8988T (cell line): ENCODE results near the gene LZIC.
"Not testable (repeated sequence)": the region's sequence is repeated elsewhere in the genome, so short reads cannot be mapped to it uniquely, and the experiment has no call there.

ENCODE experiments used
- DNase-seq: peaks from one replicate; pipeline ENCODE4 v3.0.0; 2011

LZIC gene

GRCh38 chr1:9942939-9943788 lies at the start of gene LZIC, which contains the start of gene NMNAT1:
TSS of gene LZIC (minus strand) at chr1:9943391. CDS start at chr1:9936619, 6,772 bp downstream.
TSS of gene NMNAT1 (plus strand) at chr1:9943475. CDS start at chr1:9972074, 28,599 bp downstream.
- peak; percentile 64 for DNase-seq

- no peak for DNase-seq
Observed at GRCh38 chr1:9992910-9993309, 49.7 kb upstream of the LZIC start.

- no peak for DNase-seq
Observed at GRCh38 chr1:9990944-9991343, 47.8 kb upstream of the LZIC start.

GRCh38 chr1:9989773-9990172 lies 46.6 kb upstream of the LZIC start:
- no peak for DNase-seq

DNA sequence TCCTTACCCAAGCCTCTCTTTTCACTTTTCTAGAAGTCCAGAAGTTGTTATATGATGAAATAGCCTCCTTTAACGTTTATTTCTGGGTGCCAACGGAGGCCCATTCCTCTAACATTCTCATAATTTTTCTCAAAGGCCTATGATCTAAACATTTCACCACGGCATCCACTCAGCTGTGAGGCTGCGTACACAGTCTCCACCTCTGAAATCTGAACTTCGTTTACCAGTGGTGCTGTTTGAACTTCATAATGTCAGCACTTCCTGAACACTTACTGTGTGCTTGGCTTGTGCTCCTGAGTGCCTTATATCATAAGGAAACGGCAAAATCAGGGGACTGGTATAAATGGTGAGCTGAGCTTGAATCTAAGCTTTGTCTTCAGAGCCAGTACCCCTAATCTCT lies 41.8 kb upstream of the LZIC start:
- no peak for DNase-seq

DNA sequence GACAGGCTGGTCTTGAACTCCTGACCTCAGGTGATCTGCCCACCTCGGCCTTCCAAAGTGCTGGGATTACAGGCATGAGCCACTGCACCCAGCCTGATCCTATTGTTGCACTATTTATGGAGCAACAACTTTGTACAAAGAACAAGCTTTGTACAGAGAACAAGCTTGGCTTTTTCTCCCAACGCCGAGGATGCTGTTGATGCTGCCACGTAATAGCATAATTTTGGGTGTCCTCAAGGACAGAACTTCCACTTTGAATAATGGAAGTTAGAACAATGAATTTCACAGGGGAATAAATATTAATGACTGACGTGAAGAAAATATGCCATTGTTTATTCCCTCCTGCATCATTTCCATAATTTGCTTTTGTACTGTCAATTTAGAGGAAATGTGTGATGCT lies 41.1 kb upstream of the LZIC start:
- no peak for DNase-seq

DNA sequence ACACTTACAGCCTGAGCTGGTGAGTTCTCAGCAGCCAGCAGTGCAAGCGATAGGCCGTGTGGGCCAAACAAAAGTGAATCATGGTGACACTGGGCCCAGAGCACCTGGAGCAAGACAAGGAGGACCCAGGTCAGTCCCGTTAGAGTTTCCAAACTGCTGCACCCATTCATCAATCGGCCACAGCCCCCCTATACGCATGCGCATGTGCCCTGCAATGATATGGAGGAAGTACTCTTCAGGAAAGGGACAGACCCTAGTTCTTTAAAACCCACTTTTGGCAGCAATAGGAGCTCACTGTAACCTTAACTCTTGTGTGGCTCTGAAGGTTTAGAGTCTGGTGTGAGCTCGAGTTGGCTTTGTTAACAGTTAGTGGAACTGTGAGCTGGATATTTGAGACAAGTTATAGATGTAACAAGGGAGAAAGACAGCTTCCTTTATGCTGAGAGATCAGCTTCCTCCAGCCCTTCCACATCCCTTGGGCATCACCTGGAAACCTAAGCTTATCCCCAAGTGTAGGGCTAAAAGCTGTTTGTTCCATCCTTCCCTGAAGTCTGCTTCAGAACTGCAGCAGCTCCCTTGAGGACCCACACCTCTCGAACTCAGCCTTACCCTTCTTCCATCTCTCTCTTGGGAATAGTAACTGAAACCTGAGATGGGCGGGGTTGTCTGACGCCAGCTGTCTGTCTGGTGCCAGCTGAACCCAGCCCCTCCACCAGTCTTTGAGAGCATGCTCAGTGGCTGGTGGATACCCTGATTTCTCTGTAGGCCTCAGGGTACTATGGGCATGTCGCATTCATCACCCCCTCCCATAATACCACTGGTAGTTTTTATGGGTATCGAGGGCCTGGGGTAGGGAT lies 17.7 kb upstream of the LZIC start:
- DNase-seq: no peak

DNA sequence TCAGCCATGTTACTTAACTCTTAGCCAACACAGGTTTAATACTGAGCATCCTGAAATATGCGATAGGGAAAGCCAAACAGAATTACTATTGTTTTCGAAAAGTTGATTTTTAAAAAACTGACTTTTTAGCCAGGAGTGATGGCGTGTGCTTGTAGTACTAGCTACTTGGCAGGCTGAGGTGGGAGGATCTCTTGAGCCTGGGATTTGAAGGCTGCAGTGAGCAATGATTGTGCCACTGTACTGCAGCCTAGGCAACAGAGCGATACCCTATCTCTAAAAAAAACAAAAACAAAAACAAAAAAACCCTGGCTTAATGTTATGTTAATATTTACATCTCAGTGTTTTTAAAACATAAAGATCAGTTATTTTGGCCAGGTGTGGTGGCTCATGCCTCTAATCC lies 16.8 kb upstream of the LZIC start:
- DNase-seq: no peak

DNA sequence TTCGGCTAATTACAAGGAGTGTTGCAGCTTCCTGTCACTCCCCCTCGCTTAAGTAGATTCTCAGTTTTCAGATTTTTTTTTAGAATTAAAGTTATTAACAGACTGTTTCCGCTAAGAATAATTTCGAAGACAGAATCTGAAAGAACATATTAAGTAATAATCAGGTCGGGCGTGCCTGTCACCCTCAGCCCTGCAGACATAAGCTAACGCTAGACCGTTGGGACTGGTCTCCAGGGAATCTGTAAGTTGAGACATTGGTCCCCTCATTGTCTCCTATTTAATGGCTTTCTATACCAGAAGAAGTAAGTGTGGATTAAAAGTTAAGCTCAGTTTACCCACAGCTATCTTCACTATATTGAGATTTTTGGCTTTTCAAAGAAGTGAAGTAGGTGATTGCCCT lies 14.5 kb upstream of the LZIC start:
- DNase-seq: no peak

DNA sequence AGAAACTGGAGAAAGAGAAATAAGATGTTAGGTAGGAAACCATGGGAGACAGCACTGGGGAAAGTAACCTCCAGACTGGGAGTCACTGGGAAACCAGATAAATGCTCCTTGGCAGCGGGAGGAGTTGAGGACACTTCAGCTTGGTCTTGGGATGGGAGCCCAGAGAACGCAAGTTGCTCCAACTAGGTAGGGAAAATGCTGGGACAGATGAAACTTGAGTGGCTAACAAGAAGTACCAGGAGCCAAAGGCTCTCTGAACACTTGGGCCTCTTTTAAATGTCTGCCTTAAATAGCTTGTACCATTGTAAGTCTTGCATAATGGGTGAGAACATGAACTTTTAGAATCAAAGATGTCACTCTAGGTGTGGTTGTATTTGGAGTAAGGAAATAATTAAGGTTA lies 3.1 kb upstream of the LZIC start:
- DNase-seq: no peak

- DNase-seq: no peak
Observed at GRCh38 chr1:9942399-9942938, 722 bp downstream of the LZIC start.

GRCh38 chr1:9929431-9930385 lies 13.5 kb downstream of the LZIC start:
- no peak for DNase-seq

- DNase-seq: no peak
Observed at GRCh38 chr1:9927259-9927658, 15.9 kb downstream of the LZIC start.

DNA sequence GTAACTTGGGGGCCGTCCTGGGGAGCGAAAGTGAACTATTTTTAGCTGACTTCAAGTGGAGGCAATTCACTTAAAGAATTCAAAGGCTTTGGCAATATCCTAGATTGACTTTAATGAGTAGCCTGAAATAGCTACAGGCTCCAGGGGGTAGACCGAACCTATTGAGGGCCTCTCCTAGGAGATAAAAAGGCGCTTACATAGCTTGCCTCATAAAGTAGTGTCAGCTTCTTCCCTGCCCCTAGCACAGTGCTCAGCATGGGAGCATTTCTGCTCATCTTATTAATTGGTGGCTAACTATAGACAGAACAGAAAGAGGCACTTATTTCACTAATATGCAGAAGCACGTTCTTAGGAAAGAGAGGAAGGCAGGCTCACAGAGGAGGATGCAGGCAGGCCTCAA lies 20.8 kb downstream of the LZIC start:
- no peak for DNase-seq

GRCh38 chr1:9920606-9921005 lies 22.6 kb downstream of the LZIC start:
- no peak for DNase-seq

DNA sequence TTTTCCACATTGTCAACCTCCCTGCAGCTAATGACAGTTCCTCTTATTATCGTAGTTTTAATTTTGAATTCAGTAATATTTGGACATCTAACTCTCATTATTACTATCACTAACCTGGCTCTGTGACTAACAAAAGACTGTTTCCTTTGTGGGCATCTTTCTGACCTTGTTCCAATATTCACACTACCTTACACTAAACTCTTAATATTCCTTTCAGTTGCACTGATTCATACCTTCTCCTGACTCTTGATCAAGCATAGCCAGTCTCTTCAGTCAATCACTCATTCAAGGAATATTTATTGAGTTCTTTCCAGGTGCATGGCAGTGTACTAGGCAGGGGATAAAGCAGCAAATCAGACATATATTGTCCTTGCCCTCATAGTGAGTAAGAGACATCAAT lies 25.3 kb downstream of the LZIC start:
- DNase-seq: no peak

DNA sequence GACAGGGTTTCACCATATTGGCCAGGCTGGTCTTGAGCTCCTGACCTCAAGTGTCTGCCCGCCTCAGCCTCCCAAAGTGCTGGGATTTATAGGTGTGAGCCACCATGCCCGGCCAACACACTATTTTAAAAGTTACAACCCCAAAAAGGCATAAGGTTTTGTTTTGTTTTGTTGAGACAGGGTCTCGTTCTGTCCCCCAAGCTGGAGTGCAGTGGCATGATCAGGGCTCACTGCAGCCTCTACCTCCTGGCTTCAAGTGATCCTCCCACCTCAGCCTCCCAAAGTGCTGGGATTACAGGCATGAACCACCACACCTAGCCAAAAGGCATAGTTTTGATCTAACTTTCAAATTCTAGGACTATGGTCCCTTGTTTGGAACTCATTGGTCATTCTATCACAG lies 25.7 kb downstream of the LZIC start:
- DNase-seq: not testable (repeated sequence)

DNA sequence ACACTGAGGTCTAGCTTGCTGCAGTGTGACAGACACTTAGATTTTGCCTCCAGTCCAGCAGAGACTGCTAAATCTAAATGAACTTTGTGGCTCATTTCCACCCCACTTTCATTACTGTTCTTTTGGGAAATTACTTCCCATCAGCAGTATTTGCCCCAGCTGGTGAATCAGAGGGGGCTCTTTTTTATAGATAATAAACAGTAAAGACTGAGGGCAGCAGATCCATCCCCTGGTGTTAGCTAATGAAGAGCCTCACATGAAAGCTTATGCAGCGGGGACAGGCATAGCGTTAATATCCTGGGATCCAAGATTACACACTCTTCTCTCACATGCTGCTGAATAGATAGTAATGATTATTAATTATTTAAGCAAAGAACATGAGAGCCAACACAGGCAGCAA lies 26.7 kb downstream of the LZIC start:
- DNase-seq: no peak

GRCh38 chr1:9914610-9914937 lies 28.6 kb downstream of the LZIC start:
- DNase-seq: no peak

- no peak for DNase-seq
Observed at GRCh38 chr1:9912264-9912936, 30.8 kb downstream of the LZIC start.

DNA sequence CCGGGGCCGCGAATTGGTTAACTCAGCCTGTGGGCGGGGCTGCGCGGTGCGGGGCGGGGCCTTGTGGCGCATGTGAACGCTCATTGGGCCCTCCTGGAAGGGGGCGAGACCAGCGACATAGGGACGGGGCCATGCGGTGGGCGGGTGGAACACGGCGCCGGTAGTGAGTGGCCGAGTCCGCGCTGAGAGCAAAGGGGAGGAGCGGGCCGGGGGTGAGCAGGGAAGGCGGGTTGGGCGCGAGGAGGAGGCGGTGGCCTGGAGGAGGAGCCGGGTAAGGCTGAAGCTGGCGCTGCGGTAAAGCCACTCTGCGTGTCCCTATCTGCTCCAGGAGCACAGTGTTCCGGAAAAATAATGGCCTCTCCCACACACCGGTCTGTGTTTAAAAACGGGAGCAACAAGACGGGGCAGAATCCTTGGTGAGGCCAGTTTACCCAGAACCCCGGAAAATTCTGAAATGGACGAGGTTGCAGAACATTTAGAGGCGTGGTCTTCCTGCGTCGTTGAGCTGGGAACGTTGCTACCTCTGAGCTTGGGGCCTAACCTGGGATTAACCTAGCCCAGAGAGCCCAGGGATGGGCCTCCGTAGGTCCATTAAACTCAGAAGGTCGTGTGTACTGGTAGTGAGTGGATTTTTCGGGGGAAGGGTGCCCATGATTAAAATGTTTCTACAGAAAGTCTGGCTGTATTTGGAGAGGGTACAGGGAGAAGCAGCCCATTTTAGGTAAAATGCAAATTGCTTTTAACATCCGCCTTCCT lies 32.6 kb downstream of the LZIC start:
- DNase-seq: peak; percentile 80
